Activated CD4-positive, alpha-beta memory T cell treated with anti-CD3 and anti-CD28 coated beads, Interleukin-2, amount 10 ng/mL, durations not matched to agents 7 days and 5 days (primary cell): ENCODE results near the gene C22orf39. TPM values are rescaled to one million over a fixed set of nuclear protein-coding genes. Genes with fewer than 3 reads are reported as not detected.

ENCODE experiments used
- CTCF ChIA-PET: fragments of 350-600 bp; sonication (Branson Sonifier 250); formaldehyde crosslinking; loops from one replicate; lab custom pipeline; 2021; ENCODE audit warnings: antibody characterized with exemption, inconsistent platforms; lab: Charles Lee
- POLR2A ChIA-PET: fragments of 350-600 bp; sonication (Branson Sonifier 250); formaldehyde crosslinking; loops from one replicate; lab custom pipeline; 2021; ENCODE audit warnings: antibody characterized with exemption; lab: Charles Lee
- DNase-seq: peaks from one replicate; pipeline ENCODE4 v3.0.0-alpha.2; 2020
- H3K27ac Mint-ChIP-seq: one replicate; pipeline ENCODE4 v1.8.0; 2021; ENCODE audit warnings: mild to moderate bottlenecking, mixed read lengths
- H3K27me3 Mint-ChIP-seq: one replicate; pipeline ENCODE4 v1.8.0; 2021; ENCODE audit warnings: mixed read lengths
- H3K36me3 Mint-ChIP-seq: one replicate; pipeline ENCODE4 v1.8.0; 2021; ENCODE audit warnings: low read depth, mixed read lengths
- H3K4me1 Mint-ChIP-seq: one replicate; pipeline ENCODE4 v1.8.0; 2021; ENCODE audit warnings: mixed read lengths
- H3K4me3 Mint-ChIP-seq: one replicate; pipeline ENCODE4 v1.8.0; 2021; ENCODE audit warnings: mild to moderate bottlenecking, mixed read lengths
- H3K9me3 Mint-ChIP-seq: one replicate; pipeline ENCODE4 v1.8.0; 2021; ENCODE audit warnings: mixed read lengths
- total RNA-seq, 2 experiments: library from RNA; stranded (reverse); gene quantifications; one replicate each; pipeline ENCODE4 v1.2.3, GENCODE V29; 2021

The C22orf39 gene
- total RNA-seq, 2 experiments from 2014 or later = 31.8 to 32.9 TPM

DNA sequence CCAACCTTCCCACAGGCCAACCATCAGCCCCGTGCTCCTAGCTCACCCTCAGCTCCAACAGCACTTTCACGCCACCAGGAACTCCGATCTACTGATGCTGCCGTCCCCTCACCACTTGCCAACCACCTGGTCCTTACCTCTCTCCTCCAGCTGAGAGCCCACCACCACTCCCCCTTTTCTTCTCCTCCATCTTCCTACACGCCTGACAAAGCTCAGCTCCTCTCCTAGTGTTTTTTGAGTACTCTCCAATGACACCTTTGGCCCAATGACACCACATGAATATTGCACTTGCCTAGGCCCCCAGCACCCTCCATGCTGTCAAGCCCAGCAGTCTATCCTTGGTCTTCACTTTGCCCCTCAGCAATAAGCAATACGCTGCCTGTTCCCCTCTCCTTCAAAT is 46.6 kb downstream of the C22orf39 start:
- no peaks in the 10 kb centered on the region for H3K27me3 Mint-ChIP-seq
- peaks cover 62% of the 10 kb centered on the region for H3K36me3 Mint-ChIP-seq
- CTCF ChIA-PET = no interaction called here
- H3K9me3 Mint-ChIP-seq = no peaks in the 10 kb centered on the region
- peak overlapping the region; percentile 5 for H3K27ac Mint-ChIP-seq
- H3K4me3 Mint-ChIP-seq = no peak overlapping the region
- POLR2A ChIA-PET = no interaction called here
- H3K4me1 Mint-ChIP-seq = peaks cover 11% of the 10 kb centered on the region
- no peak for DNase-seq

DNA sequence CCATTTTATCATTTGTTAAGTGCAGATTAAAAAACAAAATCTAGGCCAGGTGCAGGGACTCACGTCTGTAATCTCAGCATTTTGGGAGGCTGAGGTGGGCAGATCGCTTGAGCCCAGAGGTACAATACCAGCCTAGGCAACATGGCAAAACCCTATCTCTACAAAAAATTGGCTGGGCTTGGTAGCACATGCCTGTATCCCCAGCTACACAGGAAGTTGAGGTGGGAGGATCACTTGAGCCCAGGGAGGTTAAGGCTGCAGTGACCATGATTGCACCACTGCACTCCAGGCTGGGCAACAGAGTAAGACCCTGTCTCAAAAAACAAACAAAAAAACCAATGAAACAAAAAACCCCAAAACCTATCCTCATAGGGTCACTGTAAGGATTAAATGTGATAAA is 48.9 kb downstream of the C22orf39 start:
- POLR2A ChIA-PET = no interaction called here

GRCh38 chr22:19398206-19398605 is 49.3 kb downstream of the C22orf39 start:
- ChIA-PET CTCF (interaction anchor here (1.5 kb wide), 1 partner anchor 253 kb away, joined by 3 read pairs; the partner anchor contains the start of gene ESS2), POLR2A (no interaction called here)
- H3K36me3 Mint-ChIP-seq = peaks cover 62% of the 10 kb centered on the region
- H3K4me1 Mint-ChIP-seq = peaks cover 11% of the 10 kb centered on the region
- peak overlapping the region; percentile 47 for H3K27ac Mint-ChIP-seq
- DNase-seq = no peak
- H3K27me3 Mint-ChIP-seq = no peaks in the 10 kb centered on the region
- H3K4me3 Mint-ChIP-seq = no peak overlapping the region
- no peaks in the 10 kb centered on the region for H3K9me3 Mint-ChIP-seq

More for the DNA sequence above, 48.9 kb downstream of the C22orf39 start:
- no peaks in the 10 kb centered on the region for H3K27me3 Mint-ChIP-seq
- H3K27ac Mint-ChIP-seq = peak overlapping the region; percentile 47
- no peak overlapping the region for H3K4me3 Mint-ChIP-seq
- H3K36me3 Mint-ChIP-seq = peaks cover 58% of the 10 kb centered on the region
- CTCF ChIA-PET = interaction anchor here (1.0 kb wide), 1 partner anchor 231 kb away, joined by 3 read pairs; no protein-coding TSS in a partner anchor
- H3K9me3 Mint-ChIP-seq = no peaks in the 10 kb centered on the region
- DNase-seq = no peak
- H3K4me1 Mint-ChIP-seq = peaks cover 11% of the 10 kb centered on the region

DNA sequence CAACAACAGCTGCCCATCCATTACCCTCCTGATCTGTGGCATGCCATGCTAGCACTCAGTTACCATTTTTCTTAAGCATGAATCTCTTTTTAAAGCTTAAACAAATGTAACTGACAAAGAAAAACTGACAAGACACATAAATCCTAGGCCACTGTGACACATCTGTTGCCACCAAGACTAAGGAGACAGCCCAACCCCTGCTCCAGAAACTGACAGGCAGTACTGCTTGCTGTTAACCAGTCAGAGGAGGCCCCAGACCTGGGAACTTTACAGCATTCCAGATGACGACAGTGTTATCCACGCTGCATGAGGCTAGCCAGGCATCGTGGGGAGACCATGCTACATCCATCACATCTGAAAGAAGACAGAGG is 49.8 kb downstream of the C22orf39 start:
- DNase-seq = no peak
- Mint-ChIP-seq H3K36me3 (peaks cover 64% of the 10 kb centered on the region), H3K9me3 (no peaks in the 10 kb centered on the region), H3K4me3 (no peak overlapping the region), H3K27me3 (no peaks in the 10 kb centered on the region), H3K27ac (no peak overlapping the region), H3K4me1 (peaks cover 11% of the 10 kb centered on the region)
- ChIA-PET CTCF (interaction anchor here (1.5 kb wide), 1 partner anchor 253 kb away, joined by 3 read pairs; the partner anchor contains the start of gene ESS2), POLR2A (no interaction called here)

DNA sequence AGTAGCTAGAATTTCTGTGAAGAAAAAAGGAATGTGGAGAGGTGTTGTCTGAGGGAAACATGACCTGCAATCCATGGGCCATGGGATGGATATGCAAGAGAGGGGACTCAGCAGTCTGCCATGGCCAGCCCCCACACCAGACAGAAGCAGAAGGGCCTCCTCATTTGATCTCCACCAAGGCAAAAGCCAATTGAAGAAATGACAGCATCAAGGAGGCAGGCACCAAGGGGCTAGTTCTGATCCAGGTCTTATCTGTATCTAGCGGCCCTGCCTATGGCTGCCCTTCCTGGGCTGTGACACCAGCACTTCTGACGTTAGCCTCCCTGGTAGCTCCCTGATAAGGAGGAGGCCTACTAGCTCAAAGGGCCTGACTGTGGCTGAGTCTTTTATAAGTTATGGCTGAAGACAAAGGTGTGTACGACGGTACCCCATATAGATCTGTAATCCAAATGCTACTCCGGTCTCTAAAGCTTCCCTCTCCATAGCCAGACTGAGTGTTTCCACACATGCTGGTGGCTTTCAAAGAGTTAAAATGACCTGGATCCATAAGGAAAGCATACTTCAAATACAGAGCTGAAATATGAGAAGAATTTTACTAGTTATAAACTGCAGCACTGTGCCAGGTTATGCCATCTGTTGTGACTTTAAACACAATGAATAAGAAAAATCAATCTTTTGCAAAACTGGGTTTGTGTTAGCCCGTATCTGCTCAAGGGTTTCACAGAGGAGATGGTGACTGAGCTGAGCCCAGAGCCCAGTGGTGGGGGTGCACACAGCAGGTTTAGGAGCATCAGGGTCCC is 50.4 kb downstream of the C22orf39 start:
- ChIA-PET CTCF (interaction anchor here (1.5 kb wide), 1 partner anchor 252 kb away, joined by 3 read pairs; the partner anchor contains the start of gene ESS2), POLR2A (interaction anchor here (0.8 to 1.4 kb wide), 3 partner anchors 35 to 56 kb away, joined by 3 read pairs; partner anchors contain the start of gene MRPL40)
- no peaks in the 10 kb centered on the region for H3K27me3 Mint-ChIP-seq
- no peaks in the 10 kb centered on the region for H3K9me3 Mint-ChIP-seq
- no peak for DNase-seq
- H3K4me1 Mint-ChIP-seq = peaks cover 11% of the 10 kb centered on the region
- H3K27ac Mint-ChIP-seq = no peak overlapping the region
- H3K4me3 Mint-ChIP-seq = no peak overlapping the region
- peaks cover 66% of the 10 kb centered on the region for H3K36me3 Mint-ChIP-seq

GRCh38 chr22:19396561-19396933 is 51.0 kb downstream of the C22orf39 start:
- POLR2A ChIA-PET = interaction anchor here (0.8 to 1.4 kb wide), 3 partner anchors 36 to 56 kb away, joined by 3 read pairs; partner anchors contain the start of gene MRPL40
- H3K36me3 Mint-ChIP-seq = peaks cover 63% of the 10 kb centered on the region
- H3K27me3 Mint-ChIP-seq = no peaks in the 10 kb centered on the region
- H3K4me3 Mint-ChIP-seq = no peak overlapping the region
- DNase-seq = no peak
- peaks cover 11% of the 10 kb centered on the region for H3K4me1 Mint-ChIP-seq
- H3K9me3 Mint-ChIP-seq = no peaks in the 10 kb centered on the region
- CTCF ChIA-PET = interaction anchor here (1.2 kb wide), 1 partner anchor 252 kb away, joined by 3 read pairs; the partner anchor contains the start of gene ESS2
- no peak overlapping the region for H3K27ac Mint-ChIP-seq

DNA sequence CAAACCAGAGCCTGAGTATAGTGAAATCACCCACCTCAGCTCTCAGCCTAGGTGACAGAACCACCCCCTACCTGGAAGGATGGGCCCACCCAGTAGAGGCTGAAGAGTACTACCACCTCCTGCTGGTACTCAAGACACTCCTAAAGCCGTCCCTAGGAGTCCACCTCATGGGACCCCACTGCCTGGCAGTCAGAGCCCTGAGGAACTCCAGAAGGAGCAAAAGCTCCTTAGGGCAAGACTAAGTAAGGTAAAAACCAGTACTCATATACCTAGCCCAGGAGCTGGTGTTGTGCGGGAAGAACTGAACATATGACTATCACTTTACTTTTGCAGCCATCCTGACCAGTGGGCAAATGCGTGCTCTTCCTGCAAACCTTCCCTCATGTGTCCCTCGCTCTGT is 52.2 kb downstream of the C22orf39 start:
- ChIA-PET CTCF (interaction anchor here (1.1 to 1.2 kb wide), 2 partner anchors 235 to 251 kb away, joined by 3 read pairs; partner anchors contain the start of gene ESS2), POLR2A (interaction anchor here (1.2 kb wide), 1 partner anchor 14 kb away, joined by 3 read pairs; no protein-coding TSS in a partner anchor)
- Mint-ChIP-seq H3K36me3 (peaks cover 54% of the 10 kb centered on the region), H3K4me3 (no peak overlapping the region), H3K27ac (no peak overlapping the region), H3K9me3 (no peaks in the 10 kb centered on the region), H3K27me3 (no peaks in the 10 kb centered on the region), H3K4me1 (peaks cover 11% of the 10 kb centered on the region)
- no peak for DNase-seq

GRCh38 chr22:19394274-19395050 is 53.0 kb downstream of the C22orf39 start:
- peak overlapping the region; percentile 40 for H3K27ac Mint-ChIP-seq
- H3K4me3 Mint-ChIP-seq = no peak overlapping the region
- POLR2A ChIA-PET = interaction anchor here (1.1 kb wide), 1 partner anchor 26 kb away, joined by 4 read pairs; no protein-coding TSS in a partner anchor
- H3K36me3 Mint-ChIP-seq = peaks cover 57% of the 10 kb centered on the region
- H3K9me3 Mint-ChIP-seq = no peaks in the 10 kb centered on the region
- no peak for DNase-seq
- peaks cover 11% of the 10 kb centered on the region for H3K4me1 Mint-ChIP-seq
- H3K27me3 Mint-ChIP-seq = no peaks in the 10 kb centered on the region
- CTCF ChIA-PET = interaction anchor here (0.9 to 1.1 kb wide), 2 partner anchors 14 to 235 kb away, joined by 3 read pairs; no protein-coding TSS in a partner anchor

DNA sequence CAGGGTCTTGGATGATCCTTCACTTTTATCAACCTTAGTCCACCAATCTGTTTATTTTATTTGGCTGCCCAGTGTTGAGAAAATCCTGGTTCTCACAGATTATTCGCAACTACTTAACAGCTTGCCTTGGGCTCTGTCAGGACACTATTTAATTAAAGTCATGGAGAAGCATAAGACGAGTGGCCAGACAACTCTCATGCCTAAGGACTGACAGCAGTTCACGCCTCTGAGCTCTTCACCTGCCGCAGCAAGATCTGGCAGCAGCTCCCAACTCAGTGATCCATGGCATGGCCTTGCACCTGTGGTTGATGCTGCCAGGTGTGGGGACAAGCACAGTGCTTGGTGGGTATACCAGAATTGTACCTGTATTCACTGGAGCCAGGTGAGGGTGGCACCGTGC is 53.8 kb downstream of the C22orf39 start:
- Mint-ChIP-seq H3K27me3 (no peaks in the 10 kb centered on the region), H3K4me1 (peaks cover 6% of the 10 kb centered on the region), H3K9me3 (no peaks in the 10 kb centered on the region), H3K27ac (no peak overlapping the region), H3K36me3 (peaks cover 60% of the 10 kb centered on the region), H3K4me3 (no peak overlapping the region)
- DNase-seq = no peak
- CTCF ChIA-PET = interaction anchor here (0.9 kb wide), 1 partner anchor 15 kb away, joined by 3 read pairs; no protein-coding TSS in a partner anchor
- POLR2A ChIA-PET = interaction anchor here (1.1 kb wide), 1 partner anchor 27 kb away, joined by 4 read pairs; no protein-coding TSS in a partner anchor

Other genes starting within 250 kb of the C22orf39 start
- 1 to 10 TPM in 1 of 2 experiments, under 1 TPM in 1; 0.93 to 1.1 TPM for gene CLTCL1, start 156.0 kb downstream of the C22orf39 start, total RNA-seq
- 10 to 100 TPM; 52.0 to 52.8 TPM for gene HIRA, start 16.0 kb downstream of the C22orf39 start, total RNA-seq
- 10 to 100 TPM; 22.4 to 24.6 TPM for gene MRPL40, start 15.2 kb downstream of the C22orf39 start, total RNA-seq
- gene UFD1, start 31.5 kb upstream of the C22orf39 start, total RNA-seq = 10 to 100 TPM; 62.1 to 65.6 TPM
- 10 to 100 TPM; 53.2 to 56.2 TPM for gene CDC45, start 32.2 kb upstream of the C22orf39 start, total RNA-seq
- gene CLDN5, start 76.7 kb upstream of the C22orf39 start, total RNA-seq = under 1 TPM in 1 of 2 experiments, not detected in 1; 0.38 TPM